ENCODE results near the gene PACRG.

DNA sequence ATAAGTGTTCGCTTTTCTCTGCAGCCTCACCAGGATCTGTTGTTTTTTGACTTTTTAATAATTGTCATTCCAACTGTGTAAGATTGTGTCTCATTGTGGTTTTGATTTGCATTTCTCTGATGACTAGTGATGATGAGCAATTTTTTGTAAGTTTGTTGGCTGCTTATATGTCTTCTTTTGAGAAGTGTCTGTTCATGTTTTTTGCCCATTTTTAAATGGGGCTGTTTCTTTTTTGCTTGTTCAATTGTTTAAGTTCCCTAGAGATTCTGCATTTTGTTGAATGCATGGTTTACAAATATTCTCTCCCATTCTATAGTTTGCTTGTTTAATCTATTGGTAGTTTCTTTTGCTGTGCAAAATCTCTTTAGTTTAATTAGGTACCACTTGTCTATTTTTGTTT lies 295.9 kb downstream of the PACRG start:
- TF ChIP-seq CTCF (optimal IDR thresholded peaks at IDR 0.05 in 1 of 3, IDR thresholded peaks at IDR 0.05 in 1 of 3, conservative IDR thresholded peaks at IDR 0.05 in 1 of 3; ENCODE audit: extremely low read depth in 1 of 3, insufficient read depth in 2 of 3, low read length in 3 of 3) (no peak), EZH2 (IDR thresholded peaks at IDR 0.05; ENCODE audit: low read length) (no peak)
